HG02981 (cell line): ENCODE data around the gene PHF2.

Experiments used
- ATAC-seq: cut with Tn5 transposase; IDR thresholded peaks from one replicate; pipeline ENCODE4 v1.9.1; 2021; ENCODE audit warnings: mild to moderate bottlenecking, moderate library complexity; ENCODE audit not compliant: unreplicated experiment

Gene PHF2

DNA sequence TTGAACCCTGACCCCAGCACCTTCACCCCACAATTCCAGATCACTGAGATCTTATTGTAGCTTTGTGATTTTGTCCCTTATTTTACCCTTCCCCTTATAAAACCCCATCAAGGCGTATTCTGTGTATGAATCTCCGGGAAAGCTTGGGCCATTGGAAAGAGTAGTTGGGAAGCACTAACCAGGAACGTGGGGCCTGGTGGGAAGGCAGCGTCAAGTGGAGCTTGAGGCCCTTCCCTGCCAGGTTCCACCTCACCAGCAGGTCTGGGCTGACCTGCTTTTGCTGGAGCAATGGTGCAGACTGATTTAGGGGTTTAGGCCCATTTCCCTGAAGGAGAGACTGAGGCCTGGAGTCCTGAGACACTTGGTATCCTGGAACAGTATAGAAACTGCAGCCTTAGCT, 9.3 kb downstream of the PHF2 start:
- ATAC-seq = no peak

DNA sequence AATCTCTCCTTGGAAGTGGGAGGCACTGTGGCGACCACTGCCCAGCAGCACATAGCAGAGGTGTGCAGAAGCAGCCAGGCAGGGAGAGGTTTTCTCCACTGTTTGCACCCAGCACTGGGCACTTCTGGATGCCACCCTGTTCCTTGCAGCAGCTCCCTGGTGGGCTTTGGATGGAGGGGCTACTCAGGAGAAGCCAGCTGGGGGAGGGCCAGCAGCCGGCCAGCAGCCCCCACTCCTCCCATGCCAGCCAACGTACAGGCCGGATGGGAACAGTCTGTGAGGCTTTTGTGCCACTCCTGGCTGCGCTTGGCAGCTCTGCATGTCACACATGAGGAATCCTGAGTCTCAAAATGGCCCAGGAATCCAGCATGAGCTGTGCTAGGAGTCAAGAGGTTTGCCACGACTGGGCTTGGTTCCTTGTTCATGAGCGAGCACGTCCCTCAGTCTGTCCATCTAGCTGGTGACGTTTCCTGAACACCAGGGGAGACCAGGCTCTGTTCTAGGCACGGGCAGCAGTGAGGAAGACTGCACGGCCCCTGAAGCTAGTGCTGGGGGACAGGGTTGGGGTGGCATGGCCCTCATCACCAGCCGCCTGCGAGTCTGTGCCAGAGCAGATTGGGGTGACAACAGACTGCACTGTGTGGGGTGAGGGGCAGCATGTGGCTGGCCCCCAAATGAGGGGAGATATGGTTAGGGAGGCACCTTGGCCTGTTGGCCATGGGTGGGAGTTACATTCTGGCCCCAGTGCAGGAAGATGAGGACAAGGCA, 10.1 kb downstream of the PHF2 start:
- ATAC-seq = no peak

DNA sequence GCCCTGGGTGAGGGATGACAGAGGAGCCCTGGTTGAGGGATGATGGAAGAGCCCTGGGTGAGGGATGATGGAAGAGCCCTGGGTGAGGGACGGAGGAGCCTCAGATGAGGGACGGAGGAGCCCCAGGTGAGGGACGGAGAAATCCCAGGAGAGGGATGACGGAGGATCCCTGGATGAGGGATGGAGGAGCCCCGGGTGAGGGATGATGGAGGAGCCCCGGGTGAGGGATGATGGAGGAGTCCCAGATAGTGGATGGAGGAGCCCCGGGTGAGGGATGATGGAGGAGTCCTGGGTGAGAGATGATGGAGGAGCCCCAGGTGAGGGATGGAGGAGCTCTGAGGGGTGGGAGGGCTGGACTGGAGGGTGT, 10.9 kb downstream of the PHF2 start:
- ATAC-seq = no peak

DNA sequence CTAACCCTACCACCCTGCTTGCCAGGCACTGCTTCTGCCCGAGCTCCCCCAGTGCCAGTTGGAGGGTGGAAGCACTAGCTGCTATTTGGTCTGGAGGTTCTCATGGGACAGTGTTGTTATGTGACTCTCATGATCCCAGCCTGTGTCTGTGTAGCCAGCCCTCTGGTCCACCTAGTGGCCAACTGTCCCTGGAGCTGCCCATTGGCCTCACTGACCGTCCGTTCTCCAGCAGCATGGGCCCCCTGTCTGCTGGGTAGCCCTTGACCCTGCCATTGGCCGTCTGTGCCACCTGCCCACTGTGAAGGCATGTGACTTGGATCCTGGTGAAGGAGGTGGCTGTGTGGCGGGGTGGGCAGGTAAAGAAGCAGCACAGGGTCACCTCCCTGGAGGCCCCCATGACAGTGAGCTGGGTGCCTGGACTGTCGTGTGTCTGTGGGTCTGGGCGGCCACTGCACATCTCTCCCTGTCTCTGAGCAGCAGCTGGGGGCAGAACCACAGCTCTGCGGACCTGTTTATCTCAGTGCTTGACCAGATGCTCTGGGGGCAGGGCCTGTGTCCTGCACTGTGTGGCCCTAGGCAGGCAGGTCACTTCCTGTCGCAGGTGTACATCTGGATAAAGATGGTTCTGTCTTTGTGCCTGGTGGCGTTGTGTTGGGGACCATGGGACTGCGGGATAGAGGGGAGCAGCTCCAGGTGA, 11.4 kb downstream of the PHF2 start:
- ATAC-seq = no peak

DNA sequence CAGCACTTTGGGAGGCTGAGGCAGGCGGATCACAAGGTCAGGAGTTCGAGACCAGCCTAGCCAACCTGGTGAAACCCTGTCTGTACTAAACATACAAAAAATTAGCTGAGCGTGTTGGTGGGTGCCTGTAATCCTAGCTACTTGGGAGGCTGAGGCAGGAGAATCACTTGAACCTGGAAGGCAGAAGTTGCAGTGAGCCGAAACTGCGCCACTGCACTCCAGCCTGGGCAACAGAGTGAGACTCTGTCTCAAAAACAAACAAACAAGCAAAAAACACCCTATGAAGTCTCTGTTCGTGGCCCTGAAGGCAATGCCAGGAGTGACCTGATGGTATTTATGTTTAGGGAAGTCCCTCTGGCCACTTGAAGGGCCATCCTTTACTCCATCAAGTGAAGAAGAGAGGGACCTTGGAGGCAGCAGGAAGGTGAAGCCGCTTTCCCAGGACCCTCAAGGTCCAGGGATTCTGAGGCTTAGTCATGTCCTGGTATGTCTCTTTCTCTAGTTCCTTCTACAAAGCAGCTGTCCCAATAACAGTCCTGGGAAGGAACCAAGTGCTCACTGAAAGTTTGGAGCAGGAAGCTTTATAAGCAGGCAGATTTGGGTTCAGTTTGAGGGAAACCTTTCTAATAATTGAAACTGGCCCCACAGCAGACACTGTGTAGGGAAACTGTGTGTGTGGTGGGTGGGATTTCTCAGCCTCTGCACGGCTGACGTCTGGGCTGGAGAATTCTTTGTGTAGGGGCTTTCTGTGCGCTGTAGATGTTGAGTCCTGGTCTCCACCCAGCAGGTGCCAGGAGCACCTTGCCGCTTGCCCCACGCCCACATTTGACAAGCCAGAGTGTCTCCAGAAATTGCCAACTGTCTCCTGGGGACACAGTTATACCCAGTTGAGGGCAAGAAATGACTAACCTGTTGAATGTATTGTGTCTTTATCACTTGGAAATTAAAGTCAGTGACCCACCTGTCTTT, 12.5 kb downstream of the PHF2 start:
- no peak for ATAC-seq

DNA sequence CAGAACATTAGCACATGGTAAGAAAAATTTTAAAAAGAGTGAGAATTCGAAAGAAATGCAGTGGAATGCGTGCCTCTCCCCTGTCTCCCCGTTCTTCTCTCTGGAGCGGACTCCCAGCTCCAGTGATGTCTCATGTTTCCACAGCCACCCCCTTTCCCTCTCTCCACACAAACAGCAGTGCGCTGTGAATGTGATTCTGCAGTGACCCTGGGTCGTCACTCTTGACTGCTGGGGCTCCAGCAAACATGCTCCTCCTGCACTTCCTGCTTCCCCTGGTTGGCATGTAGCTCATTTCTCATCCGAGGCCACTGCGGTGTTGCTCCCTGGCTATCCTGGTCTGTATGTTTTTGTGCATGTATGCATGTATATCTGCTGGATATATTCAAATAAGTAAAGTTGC, 13.3 kb downstream of the PHF2 start:
- ATAC-seq = no peak

DNA sequence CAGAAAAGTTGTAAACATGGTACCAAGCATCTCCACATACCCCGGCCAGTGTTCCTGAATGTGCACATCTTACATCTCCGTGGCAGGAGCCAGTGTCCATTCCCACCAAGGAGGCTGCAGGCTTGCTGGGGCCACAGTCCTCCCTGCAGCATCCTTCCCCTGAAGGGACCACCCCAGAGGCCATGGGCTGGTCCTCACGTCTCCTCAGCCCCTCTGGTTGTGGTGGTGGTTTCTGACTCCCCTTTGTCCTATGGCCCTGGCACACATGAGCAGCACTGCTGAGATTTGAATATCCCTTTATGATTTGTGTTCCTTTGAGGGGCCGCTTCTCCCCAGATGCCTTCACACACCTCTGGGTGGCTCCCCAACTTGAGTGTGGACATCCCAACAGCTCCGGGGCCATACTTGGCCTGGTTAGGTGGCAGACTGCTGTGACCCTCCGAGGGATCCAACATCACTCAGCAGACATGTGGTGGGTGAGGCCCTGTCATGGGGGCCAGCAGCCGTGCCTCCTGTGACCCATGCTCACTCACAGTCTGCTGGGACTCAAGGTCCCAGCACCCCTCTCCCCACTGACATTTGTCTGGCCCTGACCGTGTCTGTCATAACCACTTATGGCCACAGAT, 14.3 kb downstream of the PHF2 start:
- ATAC-seq = no peak

DNA sequence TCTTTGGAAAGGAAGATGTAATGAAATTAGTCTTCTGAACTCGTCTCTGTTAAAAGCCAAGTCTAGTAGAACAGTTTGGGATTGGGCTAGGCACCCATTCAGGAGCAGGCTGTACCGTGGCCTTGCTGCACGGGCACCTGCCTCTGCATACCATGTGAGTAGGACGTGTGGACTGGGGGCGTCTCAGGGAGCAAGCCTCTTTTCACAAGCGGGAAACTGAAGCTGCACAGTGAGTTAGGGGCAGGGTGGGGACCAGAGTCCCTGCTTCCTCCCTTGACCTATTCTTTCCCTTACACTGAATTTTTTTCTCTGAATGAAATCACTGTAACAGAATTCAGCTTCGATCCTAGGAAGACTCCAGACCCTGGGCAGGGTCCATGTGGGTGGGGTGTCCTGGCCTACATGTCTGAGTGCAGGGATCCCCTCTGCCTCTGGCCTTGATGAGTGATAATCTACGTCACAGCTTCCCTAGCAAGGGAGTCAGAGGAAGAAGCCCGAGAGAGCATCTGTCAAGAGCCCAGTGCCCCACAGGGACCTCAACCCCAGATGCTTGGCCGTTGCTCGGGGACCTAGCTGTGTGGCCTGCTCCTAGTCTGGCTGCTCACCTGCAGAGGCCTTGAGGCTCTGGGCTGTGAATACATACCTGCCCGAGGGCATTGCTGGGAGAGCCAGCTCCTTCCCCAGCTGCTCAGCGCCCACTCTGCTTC, 15.1 kb downstream of the PHF2 start:
- no peak for ATAC-seq

DNA sequence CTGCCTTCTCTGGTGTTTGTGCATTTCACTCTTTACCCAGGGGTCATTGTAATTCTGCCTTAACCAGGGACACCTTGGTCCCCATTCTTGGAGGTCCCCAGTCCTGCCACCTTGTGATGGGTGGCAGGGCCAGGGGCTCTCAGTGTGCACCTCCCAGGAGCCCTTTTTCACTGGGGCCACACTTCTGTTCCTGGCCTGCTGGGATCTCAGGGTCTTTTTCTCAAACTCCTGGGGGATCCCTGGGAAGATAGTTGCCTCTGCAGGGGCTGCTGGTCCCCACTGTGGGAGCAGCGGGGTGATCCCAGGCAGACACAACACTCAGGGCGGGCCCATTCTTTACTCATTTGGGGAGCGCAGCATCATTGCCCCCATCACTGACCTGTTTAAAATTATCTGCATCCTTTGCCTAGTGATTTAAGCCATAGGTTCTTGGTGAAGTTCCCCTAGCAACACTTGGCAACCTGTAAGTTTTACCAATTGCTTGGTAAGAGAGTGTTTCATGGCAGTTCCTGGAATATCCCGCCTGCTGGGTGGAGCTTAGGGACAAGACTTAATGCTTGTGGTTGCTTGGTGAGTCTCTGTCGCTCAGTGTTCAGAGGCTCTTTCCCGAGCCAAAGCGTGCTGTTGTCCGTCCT, 15.7 kb downstream of the PHF2 start:
- ATAC-seq = no peak

DNA sequence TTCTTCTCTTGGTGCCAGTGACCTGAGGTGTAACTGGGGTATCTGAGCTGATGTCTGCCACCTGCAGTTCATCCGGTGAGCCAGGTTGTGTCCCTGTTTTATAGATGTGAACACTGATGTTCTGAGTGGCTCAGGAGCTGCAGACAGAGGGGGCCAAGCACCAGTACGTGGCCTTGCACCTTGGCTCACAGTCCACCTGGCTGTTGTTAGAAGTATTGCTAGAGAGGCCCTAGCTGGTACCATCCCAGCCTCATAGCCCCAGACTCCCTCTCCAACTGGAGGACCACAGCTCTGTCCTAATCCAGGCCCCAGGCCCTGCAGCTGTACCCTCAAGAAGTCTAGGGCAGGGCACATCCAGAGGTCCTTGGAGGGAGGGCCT, 16.2 kb downstream of the PHF2 start:
- ATAC-seq = no peak

DNA sequence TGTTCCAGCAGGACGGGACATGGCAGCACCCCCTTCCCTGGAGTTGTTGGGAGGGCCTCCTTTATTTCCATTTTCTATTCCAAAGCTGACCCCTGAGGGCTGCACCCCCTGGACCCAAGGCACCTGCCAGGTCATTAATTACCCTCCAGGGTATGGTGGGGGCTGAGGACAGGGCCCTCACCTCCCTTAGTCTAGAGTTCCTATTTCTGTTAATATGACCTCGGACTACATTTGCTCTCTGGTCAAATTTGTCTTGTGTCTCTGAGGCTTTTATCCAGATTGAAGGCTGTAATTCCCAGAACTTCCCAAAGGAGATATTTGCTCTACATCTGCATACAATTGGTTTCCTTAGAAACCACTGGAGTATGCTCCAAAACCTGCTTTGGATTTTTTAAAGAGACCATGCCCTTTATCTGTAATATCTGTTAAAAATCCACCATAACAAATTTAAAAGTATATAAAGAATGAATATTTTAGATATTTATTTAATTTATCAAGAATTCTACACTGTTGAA, 16.8 kb downstream of the PHF2 start:
- ATAC-seq = no peak

DNA sequence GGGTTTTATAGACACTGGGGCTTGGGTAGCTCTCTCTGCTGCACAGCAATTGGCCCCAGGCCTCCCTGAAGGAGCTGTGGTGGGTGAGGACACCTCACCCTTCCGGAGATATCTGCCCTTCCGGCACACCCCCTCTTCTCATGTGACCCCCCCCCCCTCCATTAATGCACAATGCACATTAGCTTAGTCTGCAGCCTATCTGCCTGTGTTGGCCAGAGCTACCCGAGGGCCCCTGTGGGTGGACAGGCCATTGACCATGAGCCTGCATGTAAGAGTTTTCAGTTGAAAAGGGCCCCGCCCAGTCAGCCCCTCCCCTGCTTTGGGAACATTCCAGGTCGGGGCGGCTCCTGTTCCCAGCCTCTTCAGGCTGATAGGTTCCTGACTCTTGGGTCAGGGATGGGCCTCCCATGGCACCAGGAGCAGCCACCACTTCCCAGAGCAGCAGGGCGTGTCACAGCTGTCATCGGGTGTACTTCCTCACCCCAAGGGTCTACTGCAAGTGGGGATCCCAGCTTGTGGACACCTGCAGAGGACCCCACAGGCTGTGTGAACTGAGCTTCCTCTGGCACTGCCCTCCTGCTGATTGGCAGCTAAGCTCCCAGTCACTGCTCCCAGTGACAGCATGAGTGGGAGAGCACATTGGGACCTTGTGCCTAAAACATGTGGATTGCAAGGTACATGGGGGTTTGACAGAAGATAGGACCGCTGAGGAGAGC, 17.8 kb downstream of the PHF2 start:
- no peak for ATAC-seq

DNA sequence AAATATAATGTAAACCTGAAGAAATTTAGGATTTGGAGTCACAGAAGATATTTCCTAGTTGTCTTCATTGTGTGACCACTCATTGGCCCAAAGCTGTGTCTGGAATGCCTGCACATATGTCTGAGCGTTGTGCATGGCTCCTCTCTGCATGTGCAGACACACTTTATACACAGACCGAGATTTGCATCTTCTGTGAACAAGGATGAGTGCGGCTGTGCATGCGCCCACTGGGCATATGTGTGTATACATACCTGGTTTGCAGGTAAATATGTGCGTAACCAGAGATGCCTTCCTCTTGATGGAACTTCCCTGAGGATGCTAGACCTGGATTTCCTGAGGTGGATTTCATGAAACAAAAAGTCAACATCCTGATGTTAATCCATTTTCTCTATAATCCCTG, 19.1 kb downstream of the PHF2 start:
- ATAC-seq = no peak

DNA sequence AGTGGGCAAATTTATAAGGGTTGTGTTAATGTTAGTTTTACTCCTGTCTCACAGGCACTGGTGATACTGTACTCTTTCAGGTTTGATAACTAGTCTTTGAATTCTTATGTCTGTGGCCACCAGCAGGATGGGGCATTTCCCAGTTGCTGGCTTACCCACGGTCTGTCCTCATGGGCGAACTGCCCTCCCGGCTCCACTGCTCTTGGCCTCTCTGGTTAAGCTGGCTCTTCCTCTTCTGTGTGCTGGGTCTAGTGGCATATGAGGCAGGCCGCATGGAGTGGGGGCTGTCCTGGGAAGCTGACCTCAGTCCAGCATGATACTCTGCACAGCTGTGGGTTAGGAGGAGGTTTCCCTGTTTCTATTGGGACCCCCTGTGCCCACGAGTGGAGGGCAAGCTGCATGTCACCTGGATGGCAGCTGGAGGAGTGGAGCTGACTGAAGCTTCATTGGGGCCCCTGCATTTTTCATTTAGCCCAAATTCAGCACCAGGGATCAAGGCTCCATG, 19.5 kb downstream of the PHF2 start:
- ATAC-seq = no peak

DNA sequence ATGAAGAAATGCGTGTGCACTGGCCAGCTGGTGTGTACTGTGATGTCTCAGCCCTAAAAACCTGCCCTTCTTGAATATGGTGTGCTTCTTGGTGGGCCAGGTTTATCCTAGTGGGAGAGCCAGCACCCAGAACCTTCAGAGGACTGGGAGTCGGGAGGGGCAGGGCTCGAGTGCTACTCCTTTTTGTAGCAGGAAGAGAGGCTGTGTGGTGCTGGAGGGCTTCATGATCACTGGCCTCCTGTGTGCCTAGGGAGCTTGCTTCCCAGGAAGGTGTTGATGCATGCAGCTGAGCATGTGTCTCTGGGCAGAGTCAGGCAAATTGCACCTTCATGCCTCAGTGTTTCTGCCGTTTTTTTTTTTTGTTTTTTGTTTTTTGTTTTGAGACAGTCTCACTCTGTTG, 20.0 kb downstream of the PHF2 start:
- no peak for ATAC-seq

DNA sequence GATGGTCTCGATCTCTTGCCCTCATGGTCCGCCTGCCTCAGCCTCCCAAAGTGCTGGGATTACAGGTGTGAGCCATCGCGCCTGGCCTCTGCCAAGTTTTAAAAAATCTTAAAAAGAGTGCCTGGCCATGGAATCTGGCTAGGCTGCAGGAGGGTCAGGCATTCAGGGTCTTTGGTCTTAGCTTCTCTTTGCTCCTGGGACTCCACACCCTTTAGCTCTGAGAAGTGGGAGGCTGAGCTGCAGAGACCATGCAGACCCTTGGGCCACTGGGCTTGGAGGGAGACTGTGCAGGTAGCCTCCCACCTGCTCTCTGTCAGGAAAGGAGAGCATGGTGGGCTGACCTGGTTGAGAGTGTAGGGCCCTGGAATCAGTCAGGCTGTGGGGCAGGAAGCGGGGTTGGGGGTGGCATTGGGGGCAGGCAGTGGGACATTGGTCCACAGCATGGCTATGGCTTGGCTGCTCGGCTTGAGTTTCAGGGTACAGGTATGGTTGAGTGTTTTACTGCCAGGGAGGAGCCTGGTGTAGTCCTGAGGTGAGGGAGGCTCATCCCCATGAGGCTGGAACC, 20.8 kb downstream of the PHF2 start:
- ATAC-seq = no peak

DNA sequence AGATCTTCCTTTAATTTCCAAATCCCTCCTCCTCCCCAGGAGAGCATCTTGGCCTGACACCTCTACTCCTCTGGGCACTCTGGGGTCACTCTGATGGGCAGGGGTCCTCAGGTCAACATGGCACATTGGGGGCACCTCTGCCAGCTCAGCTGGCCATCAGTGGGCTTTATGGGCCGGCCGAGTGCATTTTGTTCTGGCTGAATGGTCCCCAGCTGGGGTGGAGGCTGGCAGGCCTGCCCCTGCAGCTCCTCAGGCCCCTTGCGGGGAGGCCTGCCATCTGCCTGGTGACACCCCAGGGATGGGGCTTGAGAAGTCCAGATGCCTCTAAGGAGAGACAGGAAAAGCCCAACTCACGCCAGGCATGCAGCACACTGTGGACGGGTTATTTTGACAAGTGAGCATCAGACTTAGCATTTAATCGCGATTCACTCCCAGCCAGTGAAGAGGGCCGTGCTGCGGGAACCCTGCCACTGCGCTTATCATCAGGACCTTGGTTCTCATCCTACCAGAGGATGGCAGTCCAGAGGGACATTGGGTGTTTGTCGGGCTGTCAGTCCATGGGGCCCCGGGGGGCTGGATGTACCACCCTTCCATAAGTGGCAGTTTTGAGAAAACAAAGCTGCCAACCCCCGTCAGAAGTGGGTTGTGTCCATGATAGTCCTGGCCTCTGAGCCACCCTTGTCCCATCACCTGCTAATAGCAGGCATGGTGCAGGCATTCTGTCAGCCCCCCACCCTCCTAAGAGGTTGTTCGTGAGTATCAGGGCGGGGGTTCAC, 21.7 kb downstream of the PHF2 start:
- no peak for ATAC-seq

DNA sequence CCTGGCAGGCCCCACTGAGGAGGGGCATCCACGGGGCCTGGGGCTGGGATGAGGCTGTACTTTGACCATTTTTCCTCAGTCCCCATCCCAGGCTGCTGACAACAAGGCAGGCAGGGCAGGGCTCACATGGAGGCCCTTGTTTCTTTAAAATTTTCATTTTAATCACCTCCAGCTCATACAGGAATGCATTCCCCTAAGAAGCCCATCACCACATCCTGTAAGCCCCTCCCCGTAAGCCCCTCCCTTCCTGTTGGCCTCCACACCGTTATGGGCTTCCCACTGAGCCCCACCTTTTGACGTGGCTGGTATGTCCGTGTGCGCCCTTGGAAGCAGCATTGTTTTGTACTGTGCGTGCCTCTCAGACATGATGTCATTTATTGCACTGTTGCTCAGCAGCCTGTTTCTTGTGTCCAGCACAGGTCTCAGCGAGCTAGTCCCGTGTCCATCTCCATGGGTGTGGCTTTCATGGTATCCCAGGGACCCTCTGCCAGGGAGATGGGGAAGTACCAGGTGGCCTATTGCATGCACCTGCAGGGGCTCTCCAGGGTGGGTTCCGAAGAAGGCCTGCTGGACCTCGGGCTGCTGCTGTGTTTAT, 22.4 kb downstream of the PHF2 start:
- no peak for ATAC-seq
